GM19438 (cell line): ENCODE measurements around the gene SLC5A10.
A peak's percentile ranks its signal among the peaks of the same experiment; 100 is the strongest.
"Not testable (repeated sequence)": the region's sequence is repeated elsewhere in the genome, so short reads cannot be mapped to it uniquely, and the experiment has no call there.

Experiments
- ATAC-seq: cut with Tn5 transposase; IDR thresholded peaks from one replicate; pipeline ENCODE4 v1.9.1; 2021; ENCODE audit warnings: low read depth; ENCODE audit not compliant: unreplicated experiment

Gene SLC5A10

DNA sequence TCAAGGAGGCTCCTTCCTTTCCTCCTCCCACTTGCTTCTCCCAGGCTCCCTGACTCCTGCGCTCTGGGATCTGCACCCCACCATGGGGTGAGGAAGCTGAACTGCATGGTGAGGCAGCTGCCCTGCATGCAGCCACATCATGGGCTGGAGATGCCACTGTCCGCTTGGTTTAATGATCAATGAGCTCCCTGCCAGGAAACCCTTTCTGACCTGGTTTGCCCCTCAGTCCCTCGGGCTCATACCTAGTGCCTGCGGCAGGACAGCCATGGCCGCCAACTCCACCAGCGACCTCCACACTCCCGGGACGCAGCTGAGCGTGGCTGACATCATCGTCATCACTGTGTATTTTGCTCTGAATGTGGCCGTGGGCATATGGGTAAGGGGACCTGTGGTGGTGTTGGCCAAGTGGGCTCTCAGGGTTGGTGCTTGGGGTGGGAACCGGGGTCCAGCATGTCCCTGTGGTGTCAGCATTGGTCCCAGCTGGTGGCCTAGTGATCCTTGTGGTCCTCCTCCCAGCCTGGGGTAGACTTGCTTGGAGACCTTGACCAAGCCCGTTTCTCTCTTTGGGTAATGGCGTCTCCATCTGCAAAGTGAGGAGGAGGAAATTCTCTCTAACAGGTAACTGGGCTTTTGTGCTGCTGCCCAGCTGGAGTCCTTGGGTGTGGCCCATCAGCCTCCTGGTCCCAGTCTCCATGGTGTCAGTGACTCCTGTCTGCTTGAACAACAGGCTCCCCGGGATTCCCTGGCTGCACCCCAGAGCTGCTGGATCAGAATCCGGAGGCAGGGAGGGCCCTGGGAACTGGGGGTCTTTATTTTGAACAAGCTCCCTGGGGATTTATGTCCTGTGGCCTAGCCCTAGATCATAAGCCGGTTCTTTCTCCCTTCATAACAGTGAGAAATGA, at the start of gene SLC5A10:
Gene SLC5A10, plus strand, starts transcription at position 225 of the 902 bp plus-strand sequence. Its CDS starts 41 bp downstream, at position 266.
- no peak for ATAC-seq

GRCh38 chr17:18904482-18904881, 47.5 kb upstream of the SLC5A10 start:
- ATAC-seq, result no peak

GRCh38 chr17:18905226-18905625, 46.7 kb upstream of the SLC5A10 start:
- no peak for ATAC-seq

GRCh38 chr17:18910326-18910725, 41.6 kb upstream of the SLC5A10 start:
- no peak for ATAC-seq

- no peak for ATAC-seq
Observed at GRCh38 chr17:18910881-18911280, 41.1 kb upstream of the SLC5A10 start.

DNA sequence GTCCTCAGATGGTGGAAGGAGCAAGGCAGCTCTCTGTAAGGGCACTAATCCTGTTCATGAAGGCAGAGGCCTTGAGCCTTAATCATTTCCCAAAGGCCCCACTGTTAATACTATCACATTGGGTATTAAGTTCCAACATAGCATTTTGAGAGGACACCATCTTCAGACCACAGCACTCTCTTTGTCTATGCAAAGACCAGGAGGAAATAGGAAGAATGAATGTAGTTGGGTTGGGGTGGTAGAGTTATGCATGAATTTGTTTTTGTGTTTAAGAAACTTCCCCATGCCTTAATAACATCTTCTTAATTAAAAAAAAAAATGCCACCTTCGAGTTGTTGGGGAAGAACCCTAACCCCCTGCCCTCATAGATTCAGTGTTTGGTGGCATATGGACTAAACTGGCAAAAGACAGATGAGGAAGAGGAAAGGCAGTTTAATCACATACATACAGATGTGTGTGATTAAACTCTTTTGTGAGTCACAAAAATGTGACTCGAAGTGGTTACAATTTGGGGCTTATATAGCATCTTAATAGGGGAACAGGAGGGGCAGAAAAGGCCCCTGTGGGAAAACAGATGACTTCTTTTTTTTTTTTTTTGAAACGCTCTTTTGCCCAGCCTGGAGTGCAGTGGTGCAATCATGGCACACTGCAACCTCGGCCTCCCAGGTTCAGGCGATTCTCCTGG, 35.0 kb upstream of the SLC5A10 start:
- no peak for ATAC-seq

GRCh38 chr17:18917506-18918032, 34.4 kb upstream of the SLC5A10 start:
- ATAC-seq, result no peak

GRCh38 chr17:18919963-18920362, 32.0 kb upstream of the SLC5A10 start:
- no peak for ATAC-seq

DNA sequence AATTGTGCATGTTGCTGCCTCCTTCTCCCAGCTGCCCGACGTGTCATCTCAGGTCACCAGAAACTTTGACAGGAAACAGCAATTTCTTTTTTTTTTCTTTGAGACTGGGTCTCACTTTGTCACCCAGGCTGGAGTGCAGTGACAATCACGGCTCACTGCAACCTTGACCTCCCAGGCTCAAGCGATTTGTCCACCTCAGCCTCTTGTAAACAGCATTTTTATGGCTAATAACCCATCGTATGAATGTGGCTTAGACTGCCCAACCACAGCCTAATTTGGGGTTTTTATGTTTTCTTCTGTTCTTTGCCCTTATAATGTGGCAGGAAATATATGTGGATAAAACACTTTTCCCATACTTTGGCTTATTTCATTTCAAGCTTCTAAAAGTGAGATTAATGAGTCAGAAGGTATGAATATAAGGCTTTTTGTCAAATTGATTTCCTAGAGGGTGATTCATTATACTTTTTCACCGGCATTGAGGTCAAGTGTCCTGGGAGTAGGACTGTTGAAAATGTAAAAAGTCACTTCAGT, 31.0 kb upstream of the SLC5A10 start:
- ATAC-seq, result no peak

DNA sequence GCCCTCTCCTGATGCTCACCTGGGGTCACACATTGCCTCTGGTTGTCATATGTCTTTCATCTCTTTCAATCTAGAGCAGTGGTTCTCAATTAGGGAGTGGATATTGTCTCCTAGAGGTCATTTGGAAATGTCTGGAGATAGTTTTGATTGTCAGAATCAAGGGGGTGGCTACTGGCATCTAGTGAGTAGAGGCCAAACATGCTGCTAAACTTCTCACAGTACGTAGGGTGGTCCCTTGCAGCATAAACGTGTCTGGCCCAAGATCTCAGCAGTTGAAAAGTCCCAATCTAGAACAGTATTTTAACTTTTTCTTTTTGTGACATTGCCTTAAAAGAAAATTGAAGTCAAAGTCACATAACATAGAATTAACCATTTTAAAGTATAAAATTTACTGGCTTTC, 30.5 kb upstream of the SLC5A10 start:
- no peak for ATAC-seq

DNA sequence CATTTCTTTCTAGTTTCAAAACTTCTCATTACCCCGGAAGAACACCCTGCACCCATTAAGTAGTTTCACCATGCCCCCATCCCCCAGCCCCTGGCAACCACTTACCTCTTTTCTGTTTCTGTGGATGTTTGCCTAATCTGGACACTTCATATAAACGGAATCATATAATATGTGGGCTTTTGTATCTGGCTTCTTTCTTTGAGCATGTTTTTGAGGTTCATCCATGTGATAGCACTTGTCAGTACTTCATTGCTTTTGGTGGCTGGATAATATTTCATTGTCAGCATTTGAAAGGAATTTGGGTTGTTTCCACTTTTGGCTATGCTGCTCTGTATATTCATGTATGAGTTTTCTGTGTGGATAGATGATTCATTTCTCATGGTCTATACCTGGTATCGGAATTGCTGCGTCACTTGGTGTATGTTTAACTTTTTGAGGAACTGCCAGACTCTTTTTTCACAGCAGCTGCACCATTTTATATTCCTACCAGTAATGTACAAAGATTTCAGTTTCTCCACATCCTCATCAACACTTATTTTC, 30.0 kb upstream of the SLC5A10 start:
- peak; percentile 78 for ATAC-seq

DNA sequence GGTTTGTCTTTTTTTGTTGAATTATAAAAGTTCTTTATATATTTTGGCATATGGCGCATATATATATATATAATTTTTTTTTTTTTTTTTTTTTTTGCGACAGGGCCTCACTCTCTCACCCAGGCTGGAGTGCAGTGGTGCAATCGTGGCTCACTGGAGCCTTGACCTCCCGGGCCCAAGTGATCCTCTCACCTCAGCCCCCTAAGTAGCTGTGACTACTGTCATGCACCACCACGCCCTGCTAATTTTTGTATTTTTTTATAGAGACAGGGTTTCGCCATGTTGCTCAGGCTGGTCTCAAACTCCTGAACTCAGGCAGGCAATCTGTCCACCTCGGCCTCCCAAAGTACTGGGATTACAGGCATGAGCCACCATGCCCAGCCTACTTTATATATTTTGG, 29.4 kb upstream of the SLC5A10 start:
- ATAC-seq, result not testable (repeated sequence)

DNA sequence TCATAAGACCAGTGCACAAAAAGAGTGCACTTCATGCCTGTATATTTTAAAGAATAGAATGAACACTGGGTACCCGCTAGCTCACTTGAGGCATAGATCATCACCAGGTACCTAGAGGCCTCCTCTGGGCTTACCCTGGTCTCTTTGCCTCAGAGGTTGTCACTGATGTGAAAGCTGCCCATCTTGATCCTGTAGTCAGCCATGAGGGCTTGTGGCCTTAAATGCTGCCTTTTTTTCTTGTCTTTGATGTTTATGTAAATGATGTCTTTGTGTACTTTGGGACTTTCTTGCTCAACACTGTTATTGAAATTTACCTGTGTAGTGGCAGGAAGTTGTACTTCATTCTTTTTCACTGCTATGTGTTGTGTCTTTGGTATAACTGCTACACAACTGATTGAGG, 26.8 kb upstream of the SLC5A10 start:
- no peak for ATAC-seq

- no peak for ATAC-seq
Observed at GRCh38 chr17:18928628-18929125, 23.3 kb upstream of the SLC5A10 start.

- no peak for ATAC-seq
Observed at GRCh38 chr17:18932360-18933055, 19.5 kb upstream of the SLC5A10 start.

- no peak for ATAC-seq
Observed at GRCh38 chr17:18933102-18934058, 18.6 kb upstream of the SLC5A10 start.

- no peak for ATAC-seq
Observed at GRCh38 chr17:18937981-18938691, 13.8 kb upstream of the SLC5A10 start.

DNA sequence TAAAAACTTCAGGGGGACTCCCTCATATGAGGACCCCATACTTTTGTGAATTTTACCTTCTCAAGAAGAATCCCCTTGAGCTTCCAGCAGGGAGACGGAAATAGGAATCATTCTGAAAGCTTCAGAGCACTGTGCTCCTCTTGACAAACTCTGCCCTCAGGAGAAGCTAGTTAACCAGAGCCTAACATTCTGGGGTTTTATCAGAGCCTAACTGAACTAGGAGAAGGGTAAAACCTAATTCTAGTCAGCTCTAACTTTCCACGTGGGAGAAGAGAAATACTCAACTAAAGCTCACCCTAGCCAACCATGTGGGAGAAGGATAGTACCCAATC, 13.3 kb upstream of the SLC5A10 start:
- no peak for ATAC-seq

- ATAC-seq, result no peak
Observed at GRCh38 chr17:18944646-18945045, 7.3 kb upstream of the SLC5A10 start.
